ENCODE measurements around the gene CDK5RAP3.
A peak's percentile ranks its signal among the peaks of the same experiment; 100 is the strongest.

The CDK5RAP3 gene

GRCh38 chr17:47949197-47949759, 21.6 kb upstream of the CDK5RAP3 start:
- peak; percentile 82 for DNase-seq

DNA sequence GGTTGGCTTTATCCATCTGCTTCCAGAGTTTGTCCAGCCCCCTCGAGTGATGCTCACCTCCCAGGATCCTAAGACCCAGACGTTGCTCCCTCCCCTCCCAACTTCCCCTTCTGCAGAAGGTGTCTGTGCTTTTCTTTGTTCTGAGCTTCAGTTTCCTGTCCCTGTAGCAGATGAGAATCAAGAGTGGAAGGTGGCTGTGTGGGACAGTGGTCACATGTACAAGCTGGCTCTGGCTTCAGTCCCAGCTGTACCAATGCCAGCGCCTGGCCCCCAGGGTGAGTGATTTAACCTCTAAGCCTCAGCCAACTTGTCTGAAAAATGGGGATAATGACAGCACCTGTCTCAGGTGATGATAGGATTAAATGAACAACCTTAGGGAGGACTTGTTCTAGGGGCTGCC, 21.0 kb upstream of the CDK5RAP3 start:
- DNase-seq, result no peak

DNA sequence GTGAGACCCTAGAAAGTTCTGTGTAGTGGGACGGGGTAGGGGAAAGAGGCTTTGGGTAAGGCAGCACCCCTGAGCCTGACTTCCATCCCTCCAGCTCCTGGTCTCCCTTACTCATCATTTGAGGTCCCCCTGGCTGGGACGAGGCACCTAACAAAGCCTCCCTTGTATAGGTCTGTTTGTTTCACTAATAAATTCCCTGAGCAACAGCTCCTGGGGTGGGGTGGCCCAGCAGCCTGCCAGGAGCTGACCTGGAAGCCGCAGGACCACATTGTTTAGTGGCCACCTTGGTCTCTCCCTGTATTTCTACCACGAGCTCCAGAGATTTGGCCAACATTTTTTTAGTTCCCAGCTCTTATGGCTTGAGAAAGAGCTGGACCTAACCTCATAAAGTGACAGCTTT, 20.5 kb upstream of the CDK5RAP3 start:
- no peak for DNase-seq

- DNase-seq, result no peak
These were observed 18.5 kb upstream of the CDK5RAP3 start for GRCh38 chr17:47952171-47953021.

- DNase-seq, result no peak
These were observed 17.0 kb upstream of the CDK5RAP3 start for GRCh38 chr17:47953909-47954308.

DNA sequence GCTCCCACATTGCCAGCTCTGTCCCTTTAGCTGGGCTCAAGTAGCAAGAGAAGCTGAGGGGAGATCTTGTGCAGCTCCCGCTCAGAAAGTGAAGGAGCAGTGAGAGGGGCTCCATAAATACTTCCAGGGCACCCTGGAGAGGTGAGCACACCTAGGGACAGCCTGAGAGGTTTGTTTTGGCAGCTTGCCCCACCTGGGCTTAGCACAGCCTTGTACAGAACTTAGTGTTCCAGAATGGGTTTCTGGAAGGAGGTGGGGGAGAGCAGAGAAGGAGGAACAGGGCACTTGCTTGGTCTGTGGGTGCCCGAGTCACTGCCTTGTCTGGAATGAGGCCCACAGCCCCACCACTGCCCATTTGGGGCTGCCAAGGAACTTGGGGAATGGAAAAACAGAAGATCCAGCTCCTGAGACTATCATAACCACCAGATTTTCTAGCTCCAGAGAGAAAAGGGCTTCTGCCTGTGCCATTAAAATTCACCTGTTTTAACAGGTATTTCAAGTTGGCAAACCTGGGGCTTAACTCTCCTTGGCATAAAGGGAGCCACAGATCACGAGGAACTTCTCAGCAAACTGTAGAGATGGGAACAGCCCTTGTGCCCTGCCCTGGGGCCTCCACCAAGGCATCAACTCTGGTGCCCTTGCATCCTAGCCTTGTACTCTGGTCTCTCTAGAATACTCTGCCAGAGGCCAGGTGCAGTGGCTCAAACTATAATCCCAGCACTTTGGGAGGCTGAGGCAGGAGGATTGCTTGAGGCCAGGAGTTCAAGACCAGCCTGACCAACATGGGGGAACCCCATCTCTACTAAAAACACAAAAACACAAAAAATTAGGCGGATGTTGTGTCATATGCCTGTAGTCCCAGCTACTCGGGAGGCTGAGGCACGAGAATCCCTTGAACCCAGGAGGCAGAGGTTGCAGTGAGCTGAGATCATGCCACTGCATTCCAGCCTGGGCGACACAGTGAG, 15.1 kb upstream of the CDK5RAP3 start:
- DNase-seq, result no peak

DNA sequence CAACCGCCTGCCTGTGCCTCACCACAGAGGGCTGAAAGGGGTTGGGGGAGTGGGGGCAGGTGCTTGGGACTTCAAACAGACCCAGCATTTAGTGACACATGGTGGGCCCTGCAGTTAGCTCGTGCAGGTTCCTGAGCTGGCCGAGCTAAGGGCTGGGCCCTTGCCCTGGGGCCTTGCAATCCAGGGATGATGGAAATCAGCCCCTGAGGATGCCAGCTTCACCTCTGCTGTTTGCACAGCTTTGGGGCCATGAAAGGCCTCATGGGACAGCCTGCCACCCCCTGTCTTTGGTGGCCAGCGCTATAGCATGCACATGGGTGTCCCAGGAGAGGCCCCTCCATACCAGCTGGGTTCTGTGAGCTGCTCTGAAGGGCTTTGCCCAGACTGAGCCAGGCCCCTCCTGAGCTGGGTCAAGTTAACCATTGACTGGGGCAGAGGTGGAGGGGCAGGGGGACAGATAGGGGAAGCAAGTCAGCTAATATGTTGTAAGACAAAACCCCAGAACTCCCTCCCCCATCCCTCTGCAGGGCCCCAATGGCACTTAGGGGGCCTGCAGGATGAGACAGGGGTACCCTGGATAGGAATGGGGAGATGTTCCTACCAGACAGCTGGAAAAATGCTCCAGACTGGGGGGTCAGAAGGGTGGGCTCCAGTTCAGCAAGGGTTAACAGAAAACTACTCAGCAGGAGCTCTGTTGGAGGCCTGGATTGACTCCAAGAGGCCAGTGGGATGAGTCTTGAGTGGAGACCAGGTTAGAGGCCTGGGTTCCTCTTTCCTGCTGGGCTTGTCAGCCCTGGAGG, 13.9 kb upstream of the CDK5RAP3 start:
- no peak for DNase-seq

- DNase-seq, result no peak
These were observed 13.1 kb upstream of the CDK5RAP3 start, which contains the start of gene PRR15L for GRCh38 chr17:47957591-47958490. TSS of gene PRR15L (minus strand) at chr17:47957883. CDS start at chr17:47953234, 4,649 bp downstream.

DNA sequence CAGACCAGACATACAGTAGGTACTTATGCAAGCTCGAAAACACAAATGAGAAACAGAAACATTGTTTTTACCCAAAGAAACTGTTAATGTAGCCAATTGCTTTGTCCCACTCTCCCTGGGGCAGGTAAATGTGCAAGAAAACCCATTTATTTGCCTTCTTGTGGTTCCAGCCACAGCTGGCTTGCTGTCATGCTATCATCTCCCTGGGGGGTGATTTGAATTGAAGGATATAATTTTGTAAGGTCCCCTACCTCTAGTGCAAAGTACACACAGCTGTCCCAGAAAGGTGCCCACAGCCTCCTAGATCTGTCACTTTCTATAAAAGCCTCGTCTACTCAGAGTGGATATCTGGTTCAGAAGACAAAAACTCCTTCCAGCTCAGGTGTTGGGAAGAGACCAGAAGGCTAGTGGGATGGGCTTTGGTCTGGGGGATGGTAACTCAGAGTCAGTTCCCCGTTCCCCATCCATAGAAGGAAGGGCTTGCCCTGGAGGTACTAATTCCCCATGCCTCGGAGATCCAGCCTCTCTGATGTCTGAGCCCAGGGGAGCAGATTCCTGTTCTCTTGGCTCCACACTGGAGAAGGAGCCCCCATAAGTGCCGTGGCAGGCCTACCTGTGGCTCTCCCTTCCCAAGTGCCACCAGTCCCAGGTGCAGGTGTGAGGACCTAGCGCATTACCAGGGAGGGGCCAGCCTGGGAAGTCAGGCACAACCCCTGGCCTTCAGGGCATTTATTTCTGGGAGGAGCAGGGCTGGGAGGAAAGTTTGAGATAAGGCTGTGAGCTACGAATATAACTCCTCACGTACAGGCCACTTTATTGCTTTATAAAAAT, 10.9 kb upstream of the CDK5RAP3 start:
- no peak for DNase-seq

- no peak for DNase-seq
These were observed 9.5 kb upstream of the CDK5RAP3 start for GRCh38 chr17:47961406-47961805.

DNA sequence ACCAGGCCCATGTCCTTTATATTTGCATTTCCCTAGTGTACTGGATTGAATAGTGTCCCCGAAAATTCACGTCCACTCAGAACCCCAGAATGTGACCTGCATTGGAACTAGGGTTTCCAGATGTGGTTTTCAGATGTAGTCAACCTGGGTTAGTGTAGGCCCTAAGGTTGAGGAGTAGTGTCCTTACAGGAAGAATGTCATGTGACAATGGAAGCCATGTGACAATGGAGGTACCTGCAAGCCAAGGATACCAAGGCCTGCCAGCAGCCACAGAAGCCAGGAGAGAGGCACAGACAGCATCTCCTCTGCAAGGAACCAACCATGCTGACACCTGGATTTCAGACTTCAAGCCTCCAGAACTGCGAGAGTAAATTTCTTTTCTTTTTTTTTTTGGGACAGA, 8.0 kb upstream of the CDK5RAP3 start:
- DNase-seq, result no peak

- DNase-seq, result no peak
These were observed 6.1 kb upstream of the CDK5RAP3 start for GRCh38 chr17:47964856-47965255.

GRCh38 chr17:47966079-47966519, 4.8 kb upstream of the CDK5RAP3 start:
- DNase-seq, result no peak

GRCh38 chr17:47967607-47968252, 3.2 kb upstream of the CDK5RAP3 start:
- peak; percentile 83 for DNase-seq

- DNase-seq, result no peak
These were observed 2.1 kb upstream of the CDK5RAP3 start for GRCh38 chr17:47968836-47969235.

DNA sequence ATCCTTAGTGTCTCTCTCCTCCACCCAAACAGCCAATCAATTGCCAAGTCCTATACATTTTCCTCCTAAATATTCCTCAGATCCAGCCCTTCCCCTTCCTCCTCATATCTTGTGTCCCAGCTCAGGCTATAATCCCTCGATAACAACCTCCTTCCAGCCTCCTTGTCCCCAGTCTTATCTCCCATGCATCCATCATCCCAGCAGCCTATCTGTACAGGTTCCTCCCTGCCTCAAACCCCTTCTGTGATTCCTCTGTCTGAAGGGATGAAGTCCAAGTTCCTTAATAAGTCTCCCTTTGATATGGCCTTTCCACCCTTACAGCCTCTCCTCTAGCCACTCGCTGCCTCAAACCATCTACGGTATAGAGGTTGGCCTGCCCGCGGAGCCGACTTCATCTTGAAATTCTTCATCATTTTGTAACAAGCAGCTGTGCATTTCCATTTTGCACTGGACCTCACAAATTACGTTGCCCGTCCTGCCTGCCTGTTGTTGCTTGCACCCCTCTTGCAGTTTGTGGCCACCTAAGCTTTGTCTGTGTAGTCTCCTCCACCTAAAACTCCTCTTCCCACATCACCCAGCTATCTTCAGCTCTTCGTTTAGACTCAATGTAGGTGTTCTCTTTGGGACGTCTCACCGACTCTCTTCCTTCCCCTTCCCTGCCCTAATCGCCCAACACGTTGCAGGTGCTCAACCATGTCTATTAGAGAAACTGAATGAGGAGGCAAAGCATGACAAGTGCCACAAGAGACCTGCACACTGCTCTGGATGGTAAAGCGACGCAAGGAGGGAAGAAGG, 786 bp upstream of the CDK5RAP3 start:
- no peak for DNase-seq

DNA sequence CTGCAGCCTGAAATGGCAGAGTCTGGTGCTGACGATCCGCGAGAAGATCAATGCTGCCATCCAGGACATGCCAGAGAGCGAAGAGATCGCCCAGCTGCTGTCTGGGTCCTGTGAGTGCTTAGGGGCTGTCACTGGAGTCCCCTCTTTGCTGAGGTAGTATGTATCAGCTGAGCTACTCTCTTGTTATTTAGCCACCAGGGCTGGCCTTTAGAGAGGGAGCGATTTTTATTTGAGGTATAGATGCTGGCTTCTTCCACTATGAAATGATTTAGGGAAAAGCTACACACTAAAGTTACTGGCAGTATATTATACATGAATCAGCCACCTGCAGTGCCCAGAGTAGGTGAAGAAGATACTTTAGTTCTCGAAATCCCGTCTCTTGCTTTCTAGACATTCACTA, 2.6 kb downstream of the CDK5RAP3 start:
- DNase-seq, result no peak

DNA sequence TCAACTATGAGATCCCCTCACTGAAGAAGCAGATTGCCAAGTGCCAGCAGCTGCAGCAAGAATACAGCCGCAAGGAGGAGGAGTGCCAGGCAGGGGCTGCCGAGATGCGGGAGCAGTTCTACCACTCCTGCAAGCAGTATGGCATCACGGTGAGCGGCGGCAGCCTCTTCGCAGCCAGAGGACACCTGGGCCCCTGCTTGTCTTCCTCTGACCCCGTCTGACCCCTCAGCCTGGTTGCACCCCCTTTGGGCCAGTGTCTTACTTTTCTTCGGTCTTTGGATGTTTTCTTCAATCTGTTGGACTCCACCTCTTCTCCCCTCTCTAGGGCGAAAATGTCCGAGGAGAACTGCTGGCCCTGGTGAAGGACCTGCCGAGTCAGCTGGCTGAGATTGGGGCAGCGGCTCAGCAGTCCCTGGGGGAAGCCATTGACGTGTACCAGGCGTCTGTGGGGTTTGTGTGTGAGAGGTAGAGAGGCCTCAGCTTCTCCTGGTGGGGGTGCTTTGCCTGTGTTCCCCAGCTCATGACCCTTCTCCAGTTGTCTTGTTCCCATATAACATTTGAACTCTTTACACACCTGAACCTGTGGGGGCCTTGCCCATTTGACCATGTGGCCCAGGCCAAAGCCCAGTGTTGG, 4.4 kb downstream of the CDK5RAP3 start:
- DNase-seq, result no peak

Measured in fibroblast of skin of abdomen (primary cell).